DOHH2 (cell line): ENCODE measurements around the gene RB1.

ENCODE experiments used
- CTCF ChIP-seq: fragments of 200-600 bp; sonication (generic); IDR thresholded peaks from one replicate; pipeline ENCODE4 v1.5.1; 2014; ENCODE audit warnings: antibody characterized with exemption, mild to moderate bottlenecking, low read depth, low read length; ENCODE audit not compliant: poor library complexity, severe bottlenecking
- EZH2phosphoT487 ChIP-seq: fragments of 200-600 bp; sonication (generic); IDR thresholded peaks from 2 replicates; pipeline ENCODE4 v1.6.1; 2017; ENCODE audit warnings: borderline replicate concordance, mild to moderate bottlenecking, antibody characterized with exemption, low read length, moderate library complexity, mixed read lengths

GRCh38 chr13:48402325-48402932 is 98.9 kb downstream of the RB1 start:
- TF ChIP-seq EZH2phosphoT487 (no peak), CTCF (no peak)
